HepG2 (cell line): ENCODE measurements around the gene SLCO3A1.

ENCODE experiments used
- CTCF ChIP-seq: sonication (generic); formaldehyde crosslinking; IDR thresholded peaks from 2 replicates; pipeline ENCODE4 v1.5.0; 2020; ENCODE audit warnings: mild to moderate bottlenecking, missing genetic modification reagents, moderate library complexity
- TSC22D2 ChIP-seq: sonication (generic); formaldehyde crosslinking; IDR thresholded peaks from 2 replicates; pipeline ENCODE4 v1.5.1; 2020; ENCODE audit warnings: missing genetic modification reagents, mild to moderate bottlenecking, borderline replicate concordance
- ZFP36 ChIP-seq: fragments of 150-350 bp; IDR thresholded peaks from 2 replicates; pipeline ENCODE4 v1.6.1; 2018; ENCODE audit warnings: borderline replicate concordance, low read length, low read depth; ENCODE audit not compliant: partially characterized antibody
- ZNF598 ChIP-seq: sonication (generic); formaldehyde crosslinking; IDR thresholded peaks from 2 replicates; pipeline ENCODE4 v1.5.1; 2020; ENCODE audit warnings: mild to moderate bottlenecking, missing genetic modification reagents, borderline replicate concordance

- TF ChIP-seq CTCF (CRISPR knock-in tag) (no peak), ZFP36 (no peak), ZNF598 (CRISPR knock-in tag) (no peak), TSC22D2 (CRISPR knock-in tag) (no peak)
These were observed 221.1 kb downstream of the SLCO3A1 start for GRCh38 chr15:92074646-92075045.
